Activated CD4-positive, alpha-beta T cell treated with anti-CD3 and anti-CD28 coated beads, Interleukin-2, amount 50 U/mL, for 24 hours (primary cell): ENCODE data around the gene S100B.

Experiments used
- DNase-seq, 2 donors: peaks; one replicate each; pipeline ENCODE4 v3.0.0-alpha.2; 2020; ENCODE audit warnings: low read depth in 1 of 2, low spot score in 1 of 2

S100B gene

GRCh38 chr21:46628868-46629267 lies 24.0 kb upstream of the S100B start:
- DNase-seq = no peak

- DNase-seq = no peak
Observed at GRCh38 chr21:46627726-46628125, 22.8 kb upstream of the S100B start.

GRCh38 chr21:46626975-46627501 lies 22.2 kb upstream of the S100B start:
- DNase-seq = no peak

- no peak for DNase-seq
Observed at GRCh38 chr21:46626536-46626935, 21.7 kb upstream of the S100B start.

- DNase-seq = no peak
Observed at GRCh38 chr21:46625759-46626158, 20.9 kb upstream of the S100B start.

- DNase-seq = no peak
Observed at GRCh38 chr21:46624050-46624449, 19.2 kb upstream of the S100B start.

GRCh38 chr21:46622226-46622625 lies 17.3 kb upstream of the S100B start:
- no peak for DNase-seq

GRCh38 chr21:46621457-46622182 lies 16.7 kb upstream of the S100B start:
- DNase-seq = no peak

GRCh38 chr21:46620846-46621245 lies 16.0 kb upstream of the S100B start:
- no peak for DNase-seq

- DNase-seq = no peak
Observed at GRCh38 chr21:46619846-46620245, 15.0 kb upstream of the S100B start.

GRCh38 chr21:46618738-46619379 lies 14.0 kb upstream of the S100B start:
- DNase-seq = no peak

GRCh38 chr21:46617267-46618051 lies 12.6 kb upstream of the S100B start:
- DNase-seq = no peak

- no peak for DNase-seq
Observed at GRCh38 chr21:46616656-46617055, 11.8 kb upstream of the S100B start.

- no peak for DNase-seq
Observed at GRCh38 chr21:46616050-46616449, 11.2 kb upstream of the S100B start.

- DNase-seq = no peak
Observed at GRCh38 chr21:46613391-46613790, 8.5 kb upstream of the S100B start.

- no peak for DNase-seq
Observed at GRCh38 chr21:46610018-46610701, 5.3 kb upstream of the S100B start.

- DNase-seq = no peak
Observed at GRCh38 chr21:46608672-46609111, 3.8 kb upstream of the S100B start.

GRCh38 chr21:46607636-46608035 lies 2.8 kb upstream of the S100B start:
- DNase-seq = no peak

GRCh38 chr21:46606427-46606813 lies 1.5 kb upstream of the S100B start:
- no peak for DNase-seq

- DNase-seq = no peak
Observed at GRCh38 chr21:46605767-46606426, 1.0 kb upstream of the S100B start.
